GM23338 (cell line): Measurements from ENCODE around the gene FER. TPM values are rescaled to one million over a fixed set of nuclear protein-coding genes. Genes with fewer than 3 reads are reported as not detected.

Experiments used
- ATAC-seq: fragments of 200-7000 bp; cut with Tn5 transposase; 3 replicates; pipeline ENCODE4 v1.9.1; 2020
- DNase-seq: peaks from one replicate; pipeline ENCODE4 v3.0.0-alpha.2; 2015; ENCODE audit warnings: low spot score
- H2AFZ ChIP-seq: fragments of 200-600 bp; sonication (generic); 2 replicates; pipeline ENCODE4 v1.8.0; 2016; ENCODE audit warnings: antibody characterized with exemption, mild to moderate bottlenecking, moderate library complexity
- H3F3A ChIP-seq: fragments of 200-600 bp; sonication (generic); replicated peaks from 2 replicates; pipeline ENCODE4 v1.8.0; 2017; ENCODE audit warnings: antibody characterized with exemption, mixed run types, low read depth
- H3K27ac ChIP-seq: fragments of 200-600 bp; sonication (generic); 2 replicates; pipeline ENCODE4 v1.6.1; 2016; ENCODE audit warnings: low read depth
- H3K27me3 ChIP-seq: fragments of 200-600 bp; sonication (generic); 2 replicates; pipeline ENCODE4 v1.8.0; 2016; ENCODE audit warnings: mild to moderate bottlenecking, mixed run types, moderate library complexity; ENCODE audit not compliant: insufficient read depth
- H3K36me3 ChIP-seq: fragments of 200-600 bp; sonication (generic); 2 replicates; pipeline ENCODE4 v1.8.0; 2016; ENCODE audit warnings: mild to moderate bottlenecking; ENCODE audit not compliant: insufficient read depth
- H3K4me1 ChIP-seq: fragments of 200-600 bp; sonication (generic); 2 replicates; pipeline ENCODE4 v1.8.0; 2016; ENCODE audit warnings: mild to moderate bottlenecking, moderate library complexity; ENCODE audit not compliant: insufficient read depth
- H3K4me2 ChIP-seq: fragments of 200-600 bp; sonication (generic); 2 replicates; pipeline ENCODE4 v1.7.1; 2017; ENCODE audit warnings: mixed run types
- H3K4me3 ChIP-seq: fragments of 200-600 bp; sonication (generic); 2 replicates; pipeline ENCODE4 v1.6.1; 2016; ENCODE audit warnings: mixed run types
- H3K79me2 ChIP-seq: fragments of 200-600 bp; sonication (generic); replicated peaks from 2 replicates; pipeline ENCODE4 v1.8.0; 2017; ENCODE audit warnings: mild to moderate bottlenecking; ENCODE audit not compliant: insufficient read depth
- H3K9me2 ChIP-seq: fragments of 200-600 bp; sonication (generic); 2 replicates; pipeline ENCODE4 v1.8.0; 2017; ENCODE audit not compliant: insufficient read depth
- H4K20me1 ChIP-seq: fragments of 200-600 bp; sonication (generic); replicated peaks from 2 replicates; pipeline ENCODE4 v1.8.0; 2017; ENCODE audit warnings: mild to moderate bottlenecking; ENCODE audit not compliant: insufficient read depth
- H3K27ac Mint-ChIP-seq: 2 replicates; pipeline ENCODE4 v1.8.0; 2020; ENCODE audit warnings: inconsistent platforms, mild to moderate bottlenecking, moderate library complexity, mixed read lengths
- H3K27me3 Mint-ChIP-seq: 3 replicates; pipeline ENCODE4 v1.8.0; 2022; ENCODE audit warnings: low read depth, mild to moderate bottlenecking, moderate library complexity, mixed read lengths, inconsistent platforms; ENCODE audit not compliant: insufficient read depth, poor library complexity
- H3K36me3 Mint-ChIP-seq: 3 replicates; pipeline ENCODE4 v1.8.0; 2021; ENCODE audit warnings: low read depth, mild to moderate bottlenecking, inconsistent platforms, moderate library complexity, mixed read lengths
- H3K4me1 Mint-ChIP-seq: 3 replicates; pipeline ENCODE4 v1.8.0; 2020; ENCODE audit warnings: mild to moderate bottlenecking, inconsistent platforms, mixed read lengths
- H3K4me3 Mint-ChIP-seq: 3 replicates; pipeline ENCODE4 v1.8.0; 2021; ENCODE audit warnings: moderate library complexity, mild to moderate bottlenecking, inconsistent platforms, mixed read lengths
- H3K9me3 Mint-ChIP-seq: 3 replicates; pipeline ENCODE4 v1.8.0; 2020; ENCODE audit warnings: moderate library complexity, mild to moderate bottlenecking, inconsistent platforms, mixed read lengths
- CREB1 ChIP-seq: fragments of 250-450 bp; sonication (Bioruptor Pico); IDR thresholded peaks from 2 replicates; pipeline ENCODE4 v1.5.0; 2020; ENCODE audit warnings: low read depth, mild to moderate bottlenecking, moderate library complexity
- EZH2phosphoT487 ChIP-seq: fragments of 200-600 bp; sonication (generic); IDR thresholded peaks from one replicate; pipeline ENCODE4 v1.8.1; 2018; ENCODE audit warnings: antibody characterized with exemption; ENCODE audit not compliant: unreplicated experiment
- JUNB ChIP-seq: IDR thresholded peaks from one replicate; pipeline ENCODE4 v1.6.1; 2016; ENCODE audit warnings: antibody characterized with exemption; ENCODE audit not compliant: unreplicated experiment
- POLR2AphosphoS5 ChIP-seq: IDR thresholded peaks from 2 replicates; pipeline ENCODE4 v1.6.1; 2016; ENCODE audit warnings: antibody characterized with exemption, low read depth
- ZNF114 ChIP-seq: fragments of 250-450 bp; sonication (Bioruptor Pico); IDR thresholded peaks from 2 replicates; pipeline ENCODE4 v1.5.0; 2020; ENCODE audit warnings: mild to moderate bottlenecking, moderate library complexity
- polyA plus RNA-seq: library from polyadenylated mRNA; unstranded; fragments of >200 nt; fragmentation: Nextera tagmentation; extraction: Ambion mirVana; gene quantifications from 2 replicates; pipeline ENCODE4 v1.2.1, GENCODE V29; 2016
- total RNA-seq: library from RNA; depleted of rRNA; stranded (reverse); fragments of >200 nt; shearing (Covaris generic); gene quantifications from 2 replicates; pipeline ENCODE4 v1.2.3, GENCODE V29; 2014
- TF ChIP-seq, protein P1 (sequence below): fragments of 250-450 bp; sonication (Bioruptor Pico); IDR thresholded peaks from 2 replicates; pipeline ENCODE4 v1.5.0; 2020; ENCODE audit warnings: mild to moderate bottlenecking, moderate library complexity
- TF ChIP-seq, protein P2 (sequence below), 2 experiments: fragments of 200-600 bp in 1 of 2; sonication (generic) in 1 of 2; conservative IDR thresholded peaks; 2 replicates each; pipeline versions ENCODE4 v1.5.1 to v1.6.1; 2016 to 2017; ENCODE audit warnings: antibody characterized with exemption in 2 of 2, low read depth in 2 of 2, mild to moderate bottlenecking in 2 of 2, moderate library complexity in 1 of 2
- TF ChIP-seq, protein P3 (sequence below): IDR thresholded peaks from 2 replicates; pipeline ENCODE4 v1.6.1; 2016; ENCODE audit warnings: antibody characterized with exemption

Gene FER
- total and polyA plus RNA-seq, 2 experiments from 2014 or later: 17.4 to 34.8 TPM

DNA sequence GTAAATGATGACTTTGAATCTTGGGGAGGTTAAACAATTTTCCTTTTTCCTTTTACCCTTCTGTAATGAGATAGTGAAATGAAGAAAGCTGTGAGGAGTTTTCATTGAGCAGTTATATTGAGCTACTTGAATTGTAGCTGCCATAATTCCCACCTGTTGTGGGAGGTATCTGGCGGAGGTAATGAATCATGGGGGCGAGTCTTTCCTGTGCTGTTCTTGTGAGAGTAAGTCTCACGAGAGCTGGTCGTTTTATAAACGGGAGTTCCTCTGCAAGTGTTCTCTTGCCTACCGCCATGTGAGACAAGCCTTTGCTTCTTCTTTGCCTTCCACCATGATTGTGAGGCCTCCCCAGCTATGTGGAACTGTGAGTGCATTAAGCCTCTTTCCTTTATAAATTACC lies 258.4 kb downstream of the FER start:
- peaks cover 1% of the 10 kb centered on the region for H3K27me3 Mint-ChIP-seq
- H3K27me3 ChIP-seq: no peaks in the 10 kb centered on the region
- no peaks in the 10 kb centered on the region for H3K79me2 ChIP-seq
- ATAC-seq (no peak), DNase-seq (peak; percentile 21)
- H3F3A ChIP-seq: no peaks in the 10 kb centered on the region
- H4K20me1 ChIP-seq: no peaks in the 10 kb centered on the region
- TF ChIP-seq ZNF114 (CRISPR knock-in tag): no peak
- no peak for TF ChIP-seq EZH2phosphoT487
- TF ChIP-seq, protein P1, sequence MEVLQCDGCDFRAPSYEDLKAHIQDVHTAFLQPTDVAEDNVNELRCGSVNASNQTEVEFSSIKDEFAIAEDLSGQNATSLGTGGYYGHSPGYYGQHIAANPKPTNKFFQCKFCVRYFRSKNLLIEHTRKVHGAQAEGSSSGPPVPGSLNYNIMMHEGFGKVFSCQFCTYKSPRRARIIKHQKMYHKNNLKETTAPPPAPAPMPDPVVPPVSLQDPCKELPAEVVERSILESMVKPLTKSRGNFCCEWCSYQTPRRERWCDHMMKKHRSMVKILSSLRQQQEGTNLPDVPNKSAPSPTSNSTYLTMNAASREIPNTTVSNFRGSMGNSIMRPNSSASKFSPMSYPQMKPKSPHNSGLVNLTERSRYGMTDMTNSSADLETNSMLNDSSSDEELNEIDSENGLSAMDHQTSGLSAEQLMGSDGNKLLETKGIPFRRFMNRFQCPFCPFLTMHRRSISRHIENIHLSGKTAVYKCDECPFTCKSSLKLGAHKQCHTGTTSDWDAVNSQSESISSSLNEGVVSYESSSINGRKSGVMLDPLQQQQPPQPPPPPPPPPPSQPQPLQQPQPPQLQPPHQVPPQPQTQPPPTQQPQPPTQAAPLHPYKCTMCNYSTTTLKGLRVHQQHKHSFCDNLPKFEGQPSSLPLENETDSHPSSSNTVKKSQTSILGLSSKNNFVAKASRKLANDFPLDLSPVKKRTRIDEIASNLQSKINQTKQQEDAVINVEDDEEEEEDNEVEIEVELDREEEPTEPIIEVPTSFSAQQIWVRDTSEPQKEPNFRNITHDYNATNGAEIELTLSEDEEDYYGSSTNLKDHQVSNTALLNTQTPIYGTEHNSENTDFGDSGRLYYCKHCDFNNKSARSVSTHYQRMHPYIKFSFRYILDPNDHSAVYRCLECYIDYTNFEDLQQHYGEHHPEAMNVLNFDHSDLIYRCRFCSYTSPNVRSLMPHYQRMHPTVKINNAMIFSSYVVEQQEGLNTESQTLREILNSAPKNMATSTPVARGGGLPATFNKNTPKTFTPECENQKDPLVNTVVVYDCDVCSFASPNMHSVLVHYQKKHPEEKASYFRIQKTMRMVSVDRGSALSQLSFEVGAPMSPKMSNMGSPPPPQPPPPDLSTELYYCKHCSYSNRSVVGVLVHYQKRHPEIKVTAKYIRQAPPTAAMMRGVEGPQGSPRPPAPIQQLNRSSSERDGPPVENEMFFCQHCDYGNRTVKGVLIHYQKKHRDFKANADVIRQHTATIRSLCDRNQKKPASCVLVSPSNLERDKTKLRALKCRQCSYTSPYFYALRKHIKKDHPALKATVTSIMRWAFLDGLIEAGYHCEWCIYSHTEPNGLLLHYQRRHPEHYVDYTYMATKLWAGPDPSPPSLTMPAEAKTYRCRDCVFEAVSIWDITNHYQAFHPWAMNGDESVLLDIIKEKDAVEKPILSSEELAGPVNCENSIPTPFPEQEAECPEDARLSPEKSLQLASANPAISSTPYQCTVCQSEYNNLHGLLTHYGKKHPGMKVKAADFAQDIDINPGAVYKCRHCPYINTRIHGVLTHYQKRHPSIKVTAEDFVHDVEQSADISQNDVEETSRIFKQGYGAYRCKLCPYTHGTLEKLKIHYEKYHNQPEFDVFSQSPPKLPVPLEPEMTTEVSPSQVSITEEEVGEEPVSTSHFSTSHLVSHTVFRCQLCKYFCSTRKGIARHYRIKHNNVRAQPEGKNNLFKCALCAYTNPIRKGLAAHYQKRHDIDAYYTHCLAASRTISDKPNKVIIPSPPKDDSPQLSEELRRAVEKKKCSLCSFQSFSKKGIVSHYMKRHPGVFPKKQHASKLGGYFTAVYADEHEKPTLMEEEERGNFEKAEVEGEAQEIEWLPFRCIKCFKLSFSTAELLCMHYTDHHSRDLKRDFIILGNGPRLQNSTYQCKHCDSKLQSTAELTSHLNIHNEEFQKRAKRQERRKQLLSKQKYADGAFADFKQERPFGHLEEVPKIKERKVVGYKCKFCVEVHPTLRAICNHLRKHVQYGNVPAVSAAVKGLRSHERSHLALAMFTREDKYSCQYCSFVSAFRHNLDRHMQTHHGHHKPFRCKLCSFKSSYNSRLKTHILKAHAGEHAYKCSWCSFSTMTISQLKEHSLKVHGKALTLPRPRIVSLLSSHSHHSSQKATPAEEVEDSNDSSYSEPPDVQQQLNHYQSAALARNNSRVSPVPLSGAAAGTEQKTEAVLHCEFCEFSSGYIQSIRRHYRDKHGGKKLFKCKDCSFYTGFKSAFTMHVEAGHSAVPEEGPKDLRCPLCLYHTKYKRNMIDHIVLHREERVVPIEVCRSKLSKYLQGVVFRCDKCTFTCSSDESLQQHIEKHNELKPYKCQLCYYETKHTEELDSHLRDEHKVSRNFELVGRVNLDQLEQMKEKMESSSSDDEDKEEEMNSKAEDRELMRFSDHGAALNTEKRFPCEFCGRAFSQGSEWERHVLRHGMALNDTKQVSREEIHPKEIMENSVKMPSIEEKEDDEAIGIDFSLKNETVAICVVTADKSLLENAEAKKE: no peak
- TF ChIP-seq, protein P2, sequence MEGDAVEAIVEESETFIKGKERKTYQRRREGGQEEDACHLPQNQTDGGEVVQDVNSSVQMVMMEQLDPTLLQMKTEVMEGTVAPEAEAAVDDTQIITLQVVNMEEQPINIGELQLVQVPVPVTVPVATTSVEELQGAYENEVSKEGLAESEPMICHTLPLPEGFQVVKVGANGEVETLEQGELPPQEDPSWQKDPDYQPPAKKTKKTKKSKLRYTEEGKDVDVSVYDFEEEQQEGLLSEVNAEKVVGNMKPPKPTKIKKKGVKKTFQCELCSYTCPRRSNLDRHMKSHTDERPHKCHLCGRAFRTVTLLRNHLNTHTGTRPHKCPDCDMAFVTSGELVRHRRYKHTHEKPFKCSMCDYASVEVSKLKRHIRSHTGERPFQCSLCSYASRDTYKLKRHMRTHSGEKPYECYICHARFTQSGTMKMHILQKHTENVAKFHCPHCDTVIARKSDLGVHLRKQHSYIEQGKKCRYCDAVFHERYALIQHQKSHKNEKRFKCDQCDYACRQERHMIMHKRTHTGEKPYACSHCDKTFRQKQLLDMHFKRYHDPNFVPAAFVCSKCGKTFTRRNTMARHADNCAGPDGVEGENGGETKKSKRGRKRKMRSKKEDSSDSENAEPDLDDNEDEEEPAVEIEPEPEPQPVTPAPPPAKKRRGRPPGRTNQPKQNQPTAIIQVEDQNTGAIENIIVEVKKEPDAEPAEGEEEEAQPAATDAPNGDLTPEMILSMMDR (conservative IDR thresholded peaks at IDR 0.05; ENCODE audit: low read depth in 2 of 2): no peak
- TF ChIP-seq, protein P3, sequence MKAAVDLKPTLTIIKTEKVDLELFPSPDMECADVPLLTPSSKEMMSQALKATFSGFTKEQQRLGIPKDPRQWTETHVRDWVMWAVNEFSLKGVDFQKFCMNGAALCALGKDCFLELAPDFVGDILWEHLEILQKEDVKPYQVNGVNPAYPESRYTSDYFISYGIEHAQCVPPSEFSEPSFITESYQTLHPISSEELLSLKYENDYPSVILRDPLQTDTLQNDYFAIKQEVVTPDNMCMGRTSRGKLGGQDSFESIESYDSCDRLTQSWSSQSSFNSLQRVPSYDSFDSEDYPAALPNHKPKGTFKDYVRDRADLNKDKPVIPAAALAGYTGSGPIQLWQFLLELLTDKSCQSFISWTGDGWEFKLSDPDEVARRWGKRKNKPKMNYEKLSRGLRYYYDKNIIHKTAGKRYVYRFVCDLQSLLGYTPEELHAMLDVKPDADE: no peak
- no peak for TF ChIP-seq JUNB
- no peak for TF ChIP-seq POLR2AphosphoS5
- TF ChIP-seq CREB1: no peak
- no peak overlapping the region for H3K4me3 ChIP-seq
- no peak overlapping the region for H3K27ac ChIP-seq
- no peaks in the 10 kb centered on the region; the same call in 2 of the 3 replicates for H3K36me3 Mint-ChIP-seq
- H3K4me1 ChIP-seq: no peaks in the 10 kb centered on the region
- H3K9me2 ChIP-seq: no peaks in the 10 kb centered on the region
- no peaks in the 10 kb centered on the region for H3K36me3 ChIP-seq
- no peak overlapping the region; the same call in 1 of the 2 replicates for H3K27ac Mint-ChIP-seq
- H2AFZ ChIP-seq: no peak overlapping the region
- no peaks in the 10 kb centered on the region; the same call in 2 of the 3 replicates for H3K9me3 Mint-ChIP-seq
- H3K4me3 Mint-ChIP-seq: no peak overlapping the region
- H3K4me2 ChIP-seq: no peak overlapping the region
- H3K4me1 Mint-ChIP-seq: no peaks in the 10 kb centered on the region
